ENCODE data around the gene CASP6.

The CASP6 gene

DNA sequence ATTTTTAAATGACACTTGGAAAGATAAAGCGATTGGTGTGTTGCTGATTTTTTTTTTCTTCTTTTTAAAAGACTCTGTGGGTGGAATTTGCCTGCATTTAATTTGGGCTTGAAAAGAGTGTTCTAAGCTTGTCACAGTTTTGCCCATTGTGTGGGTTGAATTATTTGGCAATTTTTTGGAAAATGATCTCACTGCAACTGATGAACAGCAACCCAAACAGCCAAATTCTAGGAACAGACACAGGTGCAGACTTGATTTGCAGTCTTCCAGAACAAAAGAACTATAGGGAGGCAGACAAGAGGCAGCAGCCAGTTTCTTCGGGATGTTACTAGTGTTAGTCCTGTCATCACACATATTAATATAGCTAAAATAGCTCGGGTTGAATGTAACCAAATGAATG lies 40.5 kb downstream of the CASP6 start:
- H3K4me2 ChIP-seq (ENCODE audit: low read depth, low read length, poor library complexity, severe bottlenecking), result no peak overlapping the region
- TF ChIP-seq, protein P1, sequence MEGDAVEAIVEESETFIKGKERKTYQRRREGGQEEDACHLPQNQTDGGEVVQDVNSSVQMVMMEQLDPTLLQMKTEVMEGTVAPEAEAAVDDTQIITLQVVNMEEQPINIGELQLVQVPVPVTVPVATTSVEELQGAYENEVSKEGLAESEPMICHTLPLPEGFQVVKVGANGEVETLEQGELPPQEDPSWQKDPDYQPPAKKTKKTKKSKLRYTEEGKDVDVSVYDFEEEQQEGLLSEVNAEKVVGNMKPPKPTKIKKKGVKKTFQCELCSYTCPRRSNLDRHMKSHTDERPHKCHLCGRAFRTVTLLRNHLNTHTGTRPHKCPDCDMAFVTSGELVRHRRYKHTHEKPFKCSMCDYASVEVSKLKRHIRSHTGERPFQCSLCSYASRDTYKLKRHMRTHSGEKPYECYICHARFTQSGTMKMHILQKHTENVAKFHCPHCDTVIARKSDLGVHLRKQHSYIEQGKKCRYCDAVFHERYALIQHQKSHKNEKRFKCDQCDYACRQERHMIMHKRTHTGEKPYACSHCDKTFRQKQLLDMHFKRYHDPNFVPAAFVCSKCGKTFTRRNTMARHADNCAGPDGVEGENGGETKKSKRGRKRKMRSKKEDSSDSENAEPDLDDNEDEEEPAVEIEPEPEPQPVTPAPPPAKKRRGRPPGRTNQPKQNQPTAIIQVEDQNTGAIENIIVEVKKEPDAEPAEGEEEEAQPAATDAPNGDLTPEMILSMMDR (IDR thresholded peaks at IDR 0.05; ENCODE audit: insufficient read depth, low read length, poor library complexity, severe bottlenecking), result no peak
- TF ChIP-seq EZH2phosphoT487 (conservative IDR thresholded peaks at IDR 0.05; ENCODE audit: low read length), result no peak
- no peaks in the 10 kb centered on the region for H3K79me2 ChIP-seq (ENCODE audit: insufficient read depth, low read length)
- H3F3A ChIP-seq (ENCODE audit: insufficient read depth), result no peaks in the 10 kb centered on the region
- no peaks in the 10 kb centered on the region for H3K27me3 ChIP-seq (ENCODE audit: low read length)
- no peaks in the 10 kb centered on the region for H3K36me3 ChIP-seq (ENCODE audit: low read length)
- no peaks in the 10 kb centered on the region for H3K9me3 ChIP-seq (ENCODE audit: insufficient read depth, low read length)
- H2AFZ ChIP-seq (ENCODE audit: low read depth, low read length, severe bottlenecking), result no peak overlapping the region
- H3K27ac ChIP-seq (ENCODE audit: low read depth, low read length), result no peak overlapping the region
- H4K20me1 ChIP-seq (ENCODE audit: low read depth, low read length), result no peaks in the 10 kb centered on the region
- H3K9me2 ChIP-seq (replicated peaks; ENCODE audit: insufficient read depth, low read length), result no peaks in the 10 kb centered on the region
- H3K9ac ChIP-seq (ENCODE audit: low read length), result no peak overlapping the region
- no peak overlapping the region for H3K4me3 ChIP-seq (ENCODE audit: insufficient read depth, low read length, poor library complexity, severe bottlenecking)

DNA sequence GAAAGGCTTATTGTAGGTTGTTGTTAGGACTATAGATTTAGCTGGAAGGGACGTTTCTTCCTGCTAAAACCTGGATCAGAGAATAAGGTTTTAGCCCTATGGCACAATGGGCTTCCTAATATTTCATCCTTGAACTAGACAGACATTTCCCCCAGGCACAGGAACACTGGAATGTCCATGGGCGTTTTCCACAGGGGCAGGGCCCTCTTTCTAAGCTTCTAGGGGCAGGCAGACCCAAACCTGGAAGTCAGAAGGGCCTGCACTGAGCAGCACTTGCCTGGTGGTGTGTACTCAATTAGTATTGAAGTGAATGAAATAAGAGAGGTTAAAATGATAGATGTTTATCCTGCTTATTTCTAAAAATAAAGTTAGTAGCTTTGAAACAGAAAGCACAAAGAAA lies 41.1 kb downstream of the CASP6 start:
- Histone ChIP-seq H3K27ac (ENCODE audit: low read depth, low read length) (no peak overlapping the region), H4K20me1 (ENCODE audit: low read depth, low read length) (no peaks in the 10 kb centered on the region), H3K4me3 (ENCODE audit: insufficient read depth, low read length, poor library complexity, severe bottlenecking) (no peak overlapping the region), H2AFZ (ENCODE audit: low read depth, low read length, severe bottlenecking) (no peak overlapping the region), H3K9me3 (ENCODE audit: insufficient read depth, low read length) (no peaks in the 10 kb centered on the region), H3K27me3 (ENCODE audit: low read length) (no peaks in the 10 kb centered on the region), H3K9ac (ENCODE audit: low read length) (no peak overlapping the region), H3K36me3 (ENCODE audit: low read length) (no peaks in the 10 kb centered on the region), H3K4me2 (ENCODE audit: low read depth, low read length, poor library complexity, severe bottlenecking) (no peak overlapping the region), H3F3A (ENCODE audit: insufficient read depth) (no peaks in the 10 kb centered on the region), H3K79me2 (ENCODE audit: insufficient read depth, low read length) (no peaks in the 10 kb centered on the region), H3K9me2 (replicated peaks; ENCODE audit: insufficient read depth, low read length) (no peaks in the 10 kb centered on the region)
- TF ChIP-seq, protein P1 (IDR thresholded peaks at IDR 0.05; ENCODE audit: insufficient read depth, low read length, poor library complexity, severe bottlenecking), result no peak
- TF ChIP-seq EZH2phosphoT487 (conservative IDR thresholded peaks at IDR 0.05; ENCODE audit: low read length), result no peak

DNA sequence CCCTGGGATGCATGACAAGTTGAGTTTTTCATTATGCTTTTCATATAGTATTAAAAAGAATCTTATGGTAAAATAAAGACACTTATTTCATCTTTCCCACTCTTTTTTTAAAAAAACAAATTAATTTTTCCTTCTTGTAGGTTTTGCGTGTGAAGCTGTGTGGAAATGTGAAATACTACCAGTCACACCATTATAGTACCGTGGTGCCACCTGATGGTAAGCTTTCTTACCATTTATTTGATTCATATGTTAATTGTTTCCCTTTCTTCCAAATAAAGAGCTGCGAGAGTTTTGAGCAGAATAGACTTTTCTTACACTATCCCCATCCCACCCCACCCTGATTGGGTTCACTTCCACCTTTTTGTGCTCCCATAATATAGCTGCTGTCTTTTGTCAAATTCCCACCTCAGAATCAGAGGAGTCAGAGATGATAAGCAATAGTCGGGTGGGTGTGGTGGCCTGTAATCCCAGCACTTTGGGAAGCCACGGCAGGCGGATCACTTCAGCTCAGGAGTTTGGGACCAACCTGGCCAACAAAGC lies 44.3 kb downstream of the CASP6 start:
- Histone ChIP-seq H3K4me2 (ENCODE audit: low read depth, low read length, poor library complexity, severe bottlenecking) (no peak overlapping the region), H3K9me2 (replicated peaks; ENCODE audit: insufficient read depth, low read length) (no peaks in the 10 kb centered on the region), H3K27ac (ENCODE audit: low read depth, low read length) (no peak overlapping the region), H3K79me2 (ENCODE audit: insufficient read depth, low read length) (no peaks in the 10 kb centered on the region; the same call in 1 of the 2 replicates), H3K36me3 (ENCODE audit: low read length) (no peaks in the 10 kb centered on the region), H3K9me3 (ENCODE audit: insufficient read depth, low read length) (no peaks in the 10 kb centered on the region), H3K9ac (ENCODE audit: low read length) (no peak overlapping the region), H3K27me3 (ENCODE audit: low read length) (no peaks in the 10 kb centered on the region), H3F3A (ENCODE audit: insufficient read depth) (no peaks in the 10 kb centered on the region), H3K4me3 (ENCODE audit: insufficient read depth, low read length, poor library complexity, severe bottlenecking) (no peak overlapping the region), H4K20me1 (ENCODE audit: low read depth, low read length) (no peaks in the 10 kb centered on the region), H2AFZ (ENCODE audit: low read depth, low read length, severe bottlenecking) (no peak overlapping the region)
- TF ChIP-seq, protein P1 (IDR thresholded peaks at IDR 0.05; ENCODE audit: insufficient read depth, low read length, poor library complexity, severe bottlenecking), result no peak
- TF ChIP-seq EZH2phosphoT487 (conservative IDR thresholded peaks at IDR 0.05; ENCODE audit: low read length), result no peak
